HG02642 (cell line): ENCODE results near the gene DUS2.

Experiments
- ATAC-seq: cut with Tn5 transposase; IDR thresholded peaks from one replicate; pipeline ENCODE4 v1.9.1; 2021; ENCODE audit warnings: mild to moderate bottlenecking; ENCODE audit not compliant: unreplicated experiment, poor library complexity

Gene DUS2

GRCh38 chr16:68040506-68041288, 17.6 kb downstream of the DUS2 start:
- peak; percentile 86 for ATAC-seq

- no peak for ATAC-seq
These were observed 18.7 kb downstream of the DUS2 start for GRCh38 chr16:68041783-68042182.

- ATAC-seq = no peak
These were observed 23.0 kb downstream of the DUS2 start for GRCh38 chr16:68046106-68046505.

- no peak for ATAC-seq
These were observed 24.9 kb downstream of the DUS2 start for GRCh38 chr16:68047987-68048386.

GRCh38 chr16:68049449-68049848, 26.4 kb downstream of the DUS2 start:
- no peak for ATAC-seq

- ATAC-seq = no peak
These were observed 32.3 kb downstream of the DUS2 start for GRCh38 chr16:68055395-68055794.

- no peak for ATAC-seq
These were observed 36.7 kb downstream of the DUS2 start for GRCh38 chr16:68059804-68060203.

- no peak for ATAC-seq
These were observed 38.3 kb downstream of the DUS2 start for GRCh38 chr16:68061396-68061795.

- no peak for ATAC-seq
These were observed 39.9 kb downstream of the DUS2 start for GRCh38 chr16:68062910-68063393.

GRCh38 chr16:68064791-68065365, 41.8 kb downstream of the DUS2 start:
- ATAC-seq = no peak

GRCh38 chr16:68065716-68066305, 42.7 kb downstream of the DUS2 start:
- ATAC-seq = no peak

- ATAC-seq = no peak
These were observed 43.7 kb downstream of the DUS2 start for GRCh38 chr16:68066763-68067162.

- no peak for ATAC-seq
These were observed 45.8 kb downstream of the DUS2 start for GRCh38 chr16:68068926-68069325.

GRCh38 chr16:68069511-68070248, 46.6 kb downstream of the DUS2 start:
- ATAC-seq = no peak

- peak; percentile 24 for ATAC-seq
These were observed 47.2 kb downstream of the DUS2 start for GRCh38 chr16:68070249-68070730.

- peak; percentile 35 for ATAC-seq
These were observed 47.9 kb downstream of the DUS2 start for GRCh38 chr16:68070806-68071517.

- no peak for ATAC-seq
These were observed 48.4 kb downstream of the DUS2 start for GRCh38 chr16:68071518-68071901.

GRCh38 chr16:68072038-68072695, 49.1 kb downstream of the DUS2 start:
- ATAC-seq = no peak

- ATAC-seq = peak; percentile 2
These were observed 51.0 kb downstream of the DUS2 start for GRCh38 chr16:68073902-68074760.
